Heart right ventricle (tissue), 16 donors: Measurements from ENCODE around the gene MAGEB3. TPM values are rescaled to one million over a fixed set of nuclear protein-coding genes. Genes with fewer than 3 reads are reported as not detected.

Source experiments
- ATAC-seq, 8 donors: fragments of 200-7000 bp; cut with Tn5 transposase; one replicate each; pipeline ENCODE4 v1.9.1; 2020; ENCODE audit warnings: mild to moderate bottlenecking in 8 of 8, moderate library complexity in 8 of 8, moderate number of reproducible peaks in 1 of 8
- DNase-seq, 2 donors: peaks; one replicate each; pipeline ENCODE4 v3.0.0-alpha.2; 2020
- H3K27ac ChIP-seq, 10 donors: fragments of 200-600 bp; sonication (generic) in 2 of 10; one replicate each; pipeline versions ENCODE4 v1.5.0 to v1.8.0; 2020 to 2022; ENCODE audit warnings: mild to moderate bottlenecking in 3 of 10
- H3K27me3 ChIP-seq, 7 donors: fragments of 200-600 bp; one replicate each; pipeline ENCODE4 v1.8.0; 2021 to 2022; ENCODE audit warnings: mild to moderate bottlenecking in 2 of 7
- H3K36me3 ChIP-seq, 9 donors: fragments of 200-600 bp; sonication (generic) in 1 of 9; one replicate each; pipeline versions ENCODE4 v1.5.0 to v1.8.0; 2020 to 2022; ENCODE audit warnings: mild to moderate bottlenecking in 2 of 9
- H3K4me1 ChIP-seq, 9 donors: fragments of 200-600 bp; sonication (generic) in 1 of 9; one replicate each; pipeline versions ENCODE4 v1.5.0 to v1.8.0; 2020 to 2022; ENCODE audit warnings: mild to moderate bottlenecking in 4 of 9
- H3K4me3 ChIP-seq, 10 donors: fragments of 200-600 bp; sonication (generic) in 2 of 10; one replicate each; pipeline versions ENCODE4 v1.5.0 to v1.8.0; 2020 to 2022; ENCODE audit warnings: mild to moderate bottlenecking in 7 of 10, moderate library complexity in 2 of 10
- H3K9me3 ChIP-seq, 11 donors: fragments of 200-600 bp in 10 of 11; sonication (generic) in 2 of 11; one replicate each; pipeline versions ENCODE4 v1.5.0 to v1.8.0; 2013 to 2022; ENCODE audit warnings: mild to moderate bottlenecking in 2 of 11, control low read depth in 1 of 11, moderate library complexity in 1 of 11
- WGBS, 2 donors: extraction: QIAGEN DNeasy Blood & Tissue Kit; methylation state at CpG; one replicate each; pipeline ENCODE4 v1.1.7; 2013; ENCODE audit warnings: inconsistent platforms in 1 of 2; 5-methylcytosine and 5-hydroxymethylcytosine counted together
- intact Hi-C, 10 donors: fragments of 100-400 bp; cut with DNase I; formaldehyde crosslinking; loops; one replicate each; pipeline versions ENCODE4 v1.11.1 to v1.14.2; 2022
- polyA plus RNA-seq, 2 donors: library from polyadenylated mRNA; stranded (reverse); fragments of 200-250 nt; gene quantifications; one replicate each; pipeline ENCODE4 v1.2.3, GENCODE V29; 2013
- total RNA-seq, 10 donors: library from RNA; stranded (reverse); fragmentation: NEBNext Ultra II Directional in 3 of 10; extraction: Animal tissue kit (Norgen Biotek cat#: 25700) in 3 of 10; gene quantifications; one replicate each; pipeline versions ENCODE4 v1.2.1 to v1.2.4, GENCODE V29; 2021 to 2023
- TF ChIP-seq, protein P1 (sequence below), 9 donors: fragments of 200-600 bp; sonication (generic) in 2 of 9; IDR thresholded peaks; one replicate each; pipeline versions ENCODE4 v1.5.0 to v1.8.0; 2021 to 2022; ENCODE audit warnings: antibody characterized with exemption in 9 of 9, mild to moderate bottlenecking in 5 of 9, moderate library complexity in 1 of 9
- donor health status: Arrhythmogenic right ventricular cardiomyopathy.
- donor health status: ischemic (EF 13 %, LVEDD 7.1; RV severe dilation, severe dysfunction).
- donor health status: healthy with polysubstance abuse.
- donor health status: DM: no; HTN: yes; CAD: no.
- donor health status: DM: no; HTN: no; CAD: no.
- donor health status: ischemic (EF 25% LVEDD 6.9; RV normal size, moderate dysfunction).
- donor health status: ischemic (EF 25% LVEDD 5.7; RV mildly dilated, moderate dysfunction).
- donor health status: healthy.
- donor health status: DM: yes; HTN: yes; CAD: no.
- donor health status: Ischemic cardiomyopathy.
- donor health status: ischemic (EF 35%, LVEDD 5.7; RV mildly dilated, moderate dysfunction).
- donor health status: nonischemic (EF 11% LVEDD 7.7; RV severe dilation, severe dysfunction).
- donor health status: DM: yes; HTN: yes; CAD: no.
- donor health status: PGD.
- donor health status: ischemic (EF 29% LVEDD 5.4; RV normal size, mild dysfunction).
- donor health status: nonischemic (EF 23%, LVEDD 6.1; RV moderate dilation, normal function).

MAGEB3 gene
- total and polyA plus RNA-seq, 12 donors: not detected

GRCh38 chrX:30241724-30242415 is 11.4 kb downstream of the MAGEB3 start, which contains the start of gene MAGEB4:
MAGEB4 (plus strand) TSS chrX:30242000; CDS start chrX:30242136, 136 bp downstream.
- Histone ChIP-seq H3K9me3 (no peaks in the 10 kb centered on the region), H3K27me3 (peaks cover 0 to 4% (median 0%) of the 10 kb centered on the region in 7 donors), H3K27ac (no peak within 1 kb of the TSS), H3K36me3 (no peaks in the 10 kb centered on the region), H3K4me1 (no peaks in the 10 kb centered on the region), H3K4me3 (no peak within 1 kb of the TSS)
- ATAC-seq: no peak
- no peak for DNase-seq
- intact Hi-C loops: no loop called here
- TF ChIP-seq, protein P1, sequence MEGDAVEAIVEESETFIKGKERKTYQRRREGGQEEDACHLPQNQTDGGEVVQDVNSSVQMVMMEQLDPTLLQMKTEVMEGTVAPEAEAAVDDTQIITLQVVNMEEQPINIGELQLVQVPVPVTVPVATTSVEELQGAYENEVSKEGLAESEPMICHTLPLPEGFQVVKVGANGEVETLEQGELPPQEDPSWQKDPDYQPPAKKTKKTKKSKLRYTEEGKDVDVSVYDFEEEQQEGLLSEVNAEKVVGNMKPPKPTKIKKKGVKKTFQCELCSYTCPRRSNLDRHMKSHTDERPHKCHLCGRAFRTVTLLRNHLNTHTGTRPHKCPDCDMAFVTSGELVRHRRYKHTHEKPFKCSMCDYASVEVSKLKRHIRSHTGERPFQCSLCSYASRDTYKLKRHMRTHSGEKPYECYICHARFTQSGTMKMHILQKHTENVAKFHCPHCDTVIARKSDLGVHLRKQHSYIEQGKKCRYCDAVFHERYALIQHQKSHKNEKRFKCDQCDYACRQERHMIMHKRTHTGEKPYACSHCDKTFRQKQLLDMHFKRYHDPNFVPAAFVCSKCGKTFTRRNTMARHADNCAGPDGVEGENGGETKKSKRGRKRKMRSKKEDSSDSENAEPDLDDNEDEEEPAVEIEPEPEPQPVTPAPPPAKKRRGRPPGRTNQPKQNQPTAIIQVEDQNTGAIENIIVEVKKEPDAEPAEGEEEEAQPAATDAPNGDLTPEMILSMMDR (IDR thresholded peaks at IDR 0.05): no peak
- WGBS, 2 donors: 90 to 91% methylated on average over 10 of the region's 10 CpGs

GRCh38 chrX:30246769-30247489 is 16.5 kb downstream of the MAGEB3 start, which contains the start of gene MAGEB1:
MAGEB1 (plus strand) TSS chrX:30247146; CDS start chrX:30250494, 3,348 bp downstream.
- no peak within 1 kb of the TSS for H3K4me3 ChIP-seq
- ATAC-seq (no peak), DNase-seq (no peak)
- TF ChIP-seq, protein P1 (IDR thresholded peaks at IDR 0.05): no peak
- H3K27me3 ChIP-seq: no peaks in the 10 kb centered on the region
- WGBS, 2 donors: 92% methylated on average over 33 to 38 of the region's 38 CpGs
- H3K27ac ChIP-seq: no peak within 1 kb of the TSS
- H3K36me3 ChIP-seq: no peaks in the 10 kb centered on the region
- no peaks in the 10 kb centered on the region for H3K4me1 ChIP-seq
- no peaks in the 10 kb centered on the region for H3K9me3 ChIP-seq
- intact Hi-C loops: no loop called here

- Histone ChIP-seq H3K27ac (no peak overlapping the region), H3K4me3 (no peak overlapping the region), H3K36me3 (no peaks in the 10 kb centered on the region), H3K27me3 (peaks cover 0 to 1% (median 0%) of the 10 kb centered on the region in 7 donors), H3K4me1 (no peaks in the 10 kb centered on the region), H3K9me3 (no peaks in the 10 kb centered on the region)
- ATAC-seq (no peak), DNase-seq (no peak)
- 76 to 77% methylated on average over 4 of the region's 4 CpGs for WGBS, 2 donors
- intact Hi-C loops: no loop called here
- TF ChIP-seq, protein P1 (IDR thresholded peaks at IDR 0.05): no peak
These were observed 18.4 kb downstream of the MAGEB3 start for GRCh38 chrX:30248854-30249253.

GRCh38 chrX:30253257-30253656 is 22.8 kb downstream of the MAGEB3 start:
- DNase-seq (no peak), ATAC-seq (no peak)
- Histone ChIP-seq H3K27me3 (peaks cover 0 to 9% (median 0%) of the 10 kb centered on the region in 7 donors), H3K4me1 (no peaks in the 10 kb centered on the region), H3K4me3 (no peak overlapping the region), H3K27ac (no peak overlapping the region), H3K36me3 (no peaks in the 10 kb centered on the region), H3K9me3 (no peaks in the 10 kb centered on the region)
- TF ChIP-seq, protein P1 (IDR thresholded peaks at IDR 0.05): no peak
- intact Hi-C loops: no loop called here
- 92 to 100% methylated on average over 1 of the region's 1 CpG for WGBS, 2 donors
